Epithelial cell of prostate (primary cell): ENCODE measurements around the gene PLA2R1.
"Not testable (repeated sequence)": the region's sequence is repeated elsewhere in the genome, so short reads cannot be mapped to it uniquely, and the experiment has no call there.

Experiments used
- DNase-seq: peaks from one replicate; pipeline ENCODE4 v3.0.0-alpha.2; 2011; ENCODE audit warnings: low read depth, low spot score
- H3K27ac ChIP-seq: fragments of 450-650 bp; 2 replicates; pipeline ENCODE4 v1.5.1; 2017; ENCODE audit warnings: mild to moderate bottlenecking

The PLA2R1 gene

GRCh38 chr2:159987181-159987580 lies 75.2 kb downstream of the PLA2R1 start:
- DNase-seq: no peak
- H3K27ac ChIP-seq: no peak overlapping the region

GRCh38 chr2:159985656-159986055 lies 76.8 kb downstream of the PLA2R1 start:
- H3K27ac ChIP-seq: no peak overlapping the region
- no peak for DNase-seq

- H3K27ac ChIP-seq: no peak overlapping the region
- no peak for DNase-seq
Measured at GRCh38 chr2:159984034-159984433, 78.4 kb downstream of the PLA2R1 start.

GRCh38 chr2:159982842-159983785 lies 79.3 kb downstream of the PLA2R1 start:
- H3K27ac ChIP-seq: no peak overlapping the region
- no peak for DNase-seq

GRCh38 chr2:159982270-159982669 lies 80.1 kb downstream of the PLA2R1 start:
- DNase-seq: peak; percentile 53
- no peak overlapping the region for H3K27ac ChIP-seq

- DNase-seq: no peak
Measured at GRCh38 chr2:159976527-159977160, 85.8 kb downstream of the PLA2R1 start.

GRCh38 chr2:159973325-159973724 lies 89.1 kb downstream of the PLA2R1 start:
- no peak for DNase-seq
- no peak overlapping the region for H3K27ac ChIP-seq

More at GRCh38 chr2:159976527-159977160, 85.8 kb downstream of the PLA2R1 start:
- no peak overlapping the region for H3K27ac ChIP-seq

GRCh38 chr2:159971365-159972152 lies 90.9 kb downstream of the PLA2R1 start:
- no peak for DNase-seq

GRCh38 chr2:159970548-159970947 lies 91.9 kb downstream of the PLA2R1 start:
- not testable (repeated sequence) for DNase-seq

More at GRCh38 chr2:159971365-159972152, 90.9 kb downstream of the PLA2R1 start:
- no peak overlapping the region for H3K27ac ChIP-seq

GRCh38 chr2:159968279-159968900 lies 94.0 kb downstream of the PLA2R1 start:
- DNase-seq: no peak
- no peak overlapping the region for H3K27ac ChIP-seq

More at GRCh38 chr2:159970548-159970947, 91.9 kb downstream of the PLA2R1 start:
- H3K27ac ChIP-seq: not testable (repeated sequence)

GRCh38 chr2:159963700-159964099 lies 98.7 kb downstream of the PLA2R1 start:
- no peak for DNase-seq
- H3K27ac ChIP-seq: no peak overlapping the region

GRCh38 chr2:159962513-159962912 lies 99.9 kb downstream of the PLA2R1 start:
- DNase-seq, H3K27ac ChIP-seq: not testable (repeated sequence)

- peak overlapping the region; percentile 92 for H3K27ac ChIP-seq
- no peak for DNase-seq
Measured at GRCh38 chr2:159961451-159961850, 101.0 kb downstream of the PLA2R1 start.

GRCh38 chr2:159961037-159961436 lies 101.4 kb downstream of the PLA2R1 start:
- DNase-seq: no peak

GRCh38 chr2:159960414-159960813 lies 102.0 kb downstream of the PLA2R1 start:
- H3K27ac ChIP-seq: peak overlapping the region; percentile 92
- DNase-seq: peak; percentile 80

More at GRCh38 chr2:159961037-159961436, 101.4 kb downstream of the PLA2R1 start:
- H3K27ac ChIP-seq: peak overlapping the region; percentile 92

GRCh38 chr2:159959136-159959535 lies 103.3 kb downstream of the PLA2R1 start:
- H3K27ac ChIP-seq: no peak overlapping the region
- DNase-seq: no peak

GRCh38 chr2:159953136-159953823 lies 109.1 kb downstream of the PLA2R1 start:
- no peak overlapping the region for H3K27ac ChIP-seq
- no peak for DNase-seq

GRCh38 chr2:159946326-159946999 lies 116.0 kb downstream of the PLA2R1 start:
- H3K27ac ChIP-seq: no peak overlapping the region
- no peak for DNase-seq

GRCh38 chr2:159944874-159945273 lies 117.5 kb downstream of the PLA2R1 start:
- no peak overlapping the region for H3K27ac ChIP-seq
- DNase-seq: no peak
